ENCODE data around the gene FKBP8. TPM values are rescaled to one million over a fixed set of nuclear protein-coding genes. Genes with fewer than 3 reads are reported as not detected.

Gene FKBP8
- total RNA-seq, 1 donor from 2014 or later = 297 TPM

GRCh38 chr19:18503971-18504885 is 39.1 kb downstream of the FKBP8 start:
- no peak for DNase-seq (ENCODE audit: extremely low read depth, low read depth, low spot score)

DNA sequence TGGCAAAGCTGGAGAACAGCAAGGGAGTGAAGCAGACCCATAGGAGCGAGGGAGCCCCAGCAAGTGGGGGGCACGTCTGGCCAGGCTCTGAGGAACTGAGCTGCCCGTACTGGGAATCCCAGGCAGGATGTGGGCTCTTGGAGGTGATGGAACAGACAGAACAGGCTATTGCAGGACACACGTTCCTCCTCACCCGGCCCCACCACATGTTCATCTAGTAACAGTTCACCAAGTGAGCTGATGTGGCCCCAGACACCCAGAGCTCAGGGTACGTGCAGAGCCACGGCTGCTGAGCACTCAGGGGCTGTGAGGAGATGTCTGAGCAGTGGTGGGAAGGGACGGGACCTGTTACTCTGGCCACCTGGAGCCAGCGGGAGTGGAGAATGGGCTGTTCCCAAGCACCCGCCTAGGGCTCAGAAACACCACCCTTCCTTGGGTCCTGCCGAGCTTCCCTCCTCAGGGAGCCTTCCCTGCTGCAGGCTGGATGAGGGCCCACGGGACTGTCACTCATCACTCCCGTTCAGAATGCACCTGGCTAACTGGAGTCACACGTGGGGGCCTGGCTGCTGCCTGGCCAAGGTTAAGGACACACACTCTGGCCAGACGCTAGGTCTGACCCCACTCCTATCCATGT is 39.9 kb downstream of the FKBP8 start:
- DNase-seq (ENCODE audit: extremely low read depth, low read depth, low spot score) = no peak

DNA sequence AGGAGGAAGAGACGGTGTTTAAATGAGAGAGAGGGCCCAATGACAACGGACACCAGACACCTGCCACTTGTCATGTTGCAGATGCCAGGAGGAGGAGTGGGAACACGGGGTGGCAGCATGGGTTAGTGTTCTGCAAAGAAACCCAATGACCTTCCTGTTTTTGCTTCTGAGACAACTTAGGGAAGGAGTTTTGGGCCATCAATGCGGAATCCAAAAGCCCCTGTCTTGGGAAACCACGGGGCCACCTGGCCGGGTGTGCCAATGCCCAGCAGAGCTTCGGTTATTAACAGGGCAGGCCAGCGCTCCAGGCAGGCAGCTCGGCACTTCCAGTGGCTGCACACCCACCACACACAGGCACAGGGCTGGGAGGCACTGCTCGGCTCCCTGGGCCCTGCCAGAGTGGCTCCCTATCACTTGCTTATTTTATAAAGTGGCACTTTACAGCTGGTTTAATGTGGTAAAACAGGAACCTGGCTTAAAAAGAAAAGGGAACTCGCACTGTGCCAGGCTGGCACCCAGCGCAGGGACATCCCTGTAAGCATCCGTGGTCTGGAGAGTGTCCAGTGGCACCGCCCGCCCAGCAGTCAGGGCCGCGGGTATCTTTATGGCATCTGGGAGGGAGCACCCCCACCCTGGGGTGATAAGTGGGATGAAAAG is 40.6 kb downstream of the FKBP8 start:
- DNase-seq (ENCODE audit: extremely low read depth, low read depth, low spot score) = no peak

- DNase-seq (ENCODE audit: extremely low read depth, low read depth, low spot score) = no peak
These were observed 41.1 kb downstream of the FKBP8 start for GRCh38 chr19:18502246-18502637.

DNA sequence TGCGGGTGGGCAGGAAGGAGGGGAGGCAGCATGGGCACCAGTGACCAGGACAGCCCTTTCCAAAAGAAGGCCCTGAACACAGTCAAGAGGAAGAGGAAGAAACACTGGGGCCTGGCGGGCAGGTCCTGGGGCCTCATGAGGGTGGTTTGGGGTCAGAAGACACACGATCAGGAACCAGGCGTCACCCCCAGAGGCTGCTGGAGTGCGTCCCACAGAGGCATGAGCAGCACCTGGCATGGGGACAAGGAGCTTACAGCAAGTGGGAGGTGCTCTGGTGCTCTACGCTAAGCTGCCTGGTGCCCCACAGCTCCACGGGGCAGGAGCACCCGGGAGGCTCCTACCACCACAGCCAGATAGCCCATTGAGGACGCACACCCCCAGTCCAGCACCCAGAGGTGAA is 41.5 kb downstream of the FKBP8 start:
- no peak for DNase-seq (ENCODE audit: extremely low read depth, low read depth, low spot score)

DNA sequence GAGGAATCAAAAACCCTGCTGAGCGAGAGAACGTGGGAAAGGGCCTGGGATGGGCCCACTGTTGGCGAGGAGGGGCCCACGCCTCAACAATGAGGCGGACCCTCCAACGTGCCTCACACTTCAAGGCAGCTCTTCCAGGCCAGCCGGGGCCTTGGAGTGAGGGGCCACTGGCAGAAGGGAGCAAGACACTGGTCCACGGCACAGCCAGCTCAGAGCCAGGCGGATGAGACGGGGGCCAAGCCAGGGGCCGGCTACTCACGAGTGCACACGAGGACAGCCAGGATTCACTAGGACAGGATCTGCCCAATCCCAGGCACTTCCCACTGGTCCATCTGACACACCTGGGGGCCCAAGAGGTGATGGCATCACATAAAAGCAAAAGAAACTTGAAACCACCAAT is 42.0 kb downstream of the FKBP8 start:
- no peak for DNase-seq (ENCODE audit: extremely low read depth, low read depth, low spot score)

GRCh38 chr19:18500799-18501198 is 42.6 kb downstream of the FKBP8 start:
- no peak for DNase-seq (ENCODE audit: extremely low read depth, low read depth, low spot score)

- DNase-seq (ENCODE audit: extremely low read depth, low read depth, low spot score) = no peak
These were observed 43.0 kb downstream of the FKBP8 start for GRCh38 chr19:18500376-18500775.

DNA sequence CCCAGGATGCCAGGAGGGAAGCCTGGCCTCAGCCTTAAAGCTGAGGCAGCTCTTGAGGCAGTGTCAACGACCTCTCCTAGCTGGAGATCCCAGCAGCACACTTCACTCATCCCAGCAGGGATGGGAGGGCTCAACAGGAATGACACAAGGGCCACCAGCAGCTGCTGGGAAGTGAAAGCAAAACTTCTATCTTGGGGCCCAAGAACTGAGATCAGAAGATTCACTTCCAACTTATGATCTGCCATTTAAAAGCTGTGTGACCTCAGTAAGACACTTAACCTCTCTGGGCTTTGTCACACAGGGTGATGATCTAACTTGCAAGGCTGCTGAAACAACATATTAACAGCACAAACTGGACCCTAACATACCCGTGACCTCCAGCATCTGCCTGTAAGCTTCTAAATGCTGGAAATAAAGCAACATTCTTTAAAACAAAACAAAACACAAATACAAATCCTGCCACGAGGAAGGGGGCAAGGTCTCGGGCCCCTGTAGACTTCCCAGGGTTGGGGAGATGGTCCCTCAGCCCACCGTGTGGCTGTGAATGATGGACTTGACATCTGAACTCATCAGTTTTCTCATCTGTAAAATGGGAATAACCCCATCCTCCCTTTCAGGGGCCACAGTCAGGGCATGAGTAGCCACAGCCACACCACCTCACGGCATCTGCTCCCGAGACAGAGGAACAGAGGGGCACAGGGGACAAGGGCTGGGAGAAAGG is 44.2 kb downstream of the FKBP8 start:
- DNase-seq (ENCODE audit: extremely low read depth, low read depth, low spot score) = no peak

DNA sequence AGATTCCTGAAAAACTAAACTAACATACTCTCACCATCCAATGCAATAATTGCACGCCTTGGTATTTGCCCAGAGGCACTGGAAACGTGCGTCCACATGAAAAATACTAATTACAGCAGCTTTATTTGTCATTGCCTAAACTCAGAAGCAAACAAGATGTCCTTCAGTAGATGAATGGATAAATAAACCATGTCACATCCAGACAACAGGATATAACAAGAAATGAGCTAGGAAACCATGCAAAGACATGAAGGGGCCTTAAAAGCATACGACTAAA is 46.5 kb downstream of the FKBP8 start:
- no peak for DNase-seq (ENCODE audit: extremely low read depth, low read depth, low spot score)

GRCh38 chr19:18496167-18496979 is 47.0 kb downstream of the FKBP8 start:
- DNase-seq (ENCODE audit: extremely low read depth, low read depth, low spot score) = no peak

DNA sequence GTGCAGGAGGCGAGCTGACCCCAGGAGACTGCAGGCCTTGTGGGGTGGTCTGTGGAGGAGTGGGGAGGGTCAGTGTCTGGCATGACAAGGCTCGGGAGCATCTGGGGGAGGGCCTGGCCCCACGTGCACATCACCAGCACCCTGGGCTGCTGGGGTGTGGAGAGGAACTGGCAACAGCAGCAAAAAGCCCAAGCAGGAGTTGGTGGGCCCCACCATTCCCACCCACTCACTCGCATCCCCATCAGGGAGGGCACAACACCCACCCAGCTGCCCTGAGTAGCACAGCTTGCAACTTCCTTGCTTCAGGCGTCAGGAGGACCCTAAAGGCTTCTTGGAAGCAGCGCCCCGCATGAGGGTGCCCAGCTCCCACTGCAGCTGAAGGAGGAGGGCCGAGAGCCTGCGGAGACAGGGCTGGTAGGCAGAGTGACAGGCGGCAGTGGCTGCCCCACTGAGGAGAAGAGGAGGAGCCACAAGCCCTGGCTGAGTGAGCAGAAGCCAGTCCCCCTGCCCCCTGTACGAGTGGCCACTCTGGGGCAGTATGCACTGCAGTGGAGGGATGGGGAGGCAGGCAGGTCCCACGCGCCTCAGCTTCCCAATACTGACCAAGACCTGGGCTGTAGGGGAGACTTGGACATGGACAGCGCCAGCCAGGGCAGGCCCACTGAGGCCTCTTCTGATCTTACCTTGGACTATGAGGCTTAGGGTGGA is 48.0 kb downstream of the FKBP8 start:
- DNase-seq (ENCODE audit: extremely low read depth, low read depth, low spot score) = no peak

DNA sequence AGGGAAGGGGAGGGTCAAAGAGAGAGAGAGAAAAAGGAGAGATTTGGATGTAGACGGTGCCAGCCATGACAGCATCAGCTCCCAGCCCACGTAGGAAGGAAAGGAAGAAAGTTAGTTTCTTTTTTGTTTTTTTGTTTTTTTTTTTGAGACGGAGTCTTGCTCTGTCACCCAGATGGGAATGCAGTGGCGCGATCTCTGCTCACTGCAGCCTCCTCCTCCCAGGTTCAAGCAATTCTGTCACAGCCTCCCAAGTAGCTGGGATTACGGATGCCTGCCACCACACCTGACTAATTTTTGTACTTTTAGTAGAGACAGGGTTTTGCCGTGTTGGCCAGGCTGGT is 49.1 kb downstream of the FKBP8 start:
- DNase-seq (ENCODE audit: extremely low read depth, low read depth, low spot score) = no peak

GRCh38 chr19:18493440-18494266 is 49.7 kb downstream of the FKBP8 start:
- DNase-seq (ENCODE audit: extremely low read depth, low read depth, low spot score) = no peak

GRCh38 chr19:18491995-18492953 is 51.1 kb downstream of the FKBP8 start:
- no peak for DNase-seq (ENCODE audit: extremely low read depth, low read depth, low spot score)

DNA sequence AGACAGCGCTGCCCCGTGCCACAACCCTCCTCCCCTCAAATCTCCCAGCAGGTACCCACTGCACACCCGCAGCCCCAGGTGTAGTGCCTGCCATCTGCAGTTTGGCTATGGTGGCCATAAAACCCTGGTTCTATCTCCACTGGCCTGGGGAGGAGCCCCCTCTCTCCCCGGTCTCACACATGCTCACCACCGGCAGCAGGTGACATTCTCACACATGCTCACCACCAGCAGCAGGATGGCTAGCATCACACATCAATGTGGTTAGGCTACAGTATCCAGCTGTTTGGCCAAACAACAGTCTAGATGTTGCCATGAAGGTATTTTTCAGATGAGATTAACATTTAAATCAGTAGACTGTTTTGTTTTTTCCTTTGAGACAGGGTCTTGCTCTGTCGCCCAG is 52.6 kb downstream of the FKBP8 start:
- no peak for DNase-seq (ENCODE audit: extremely low read depth, low read depth, low spot score)

DNA sequence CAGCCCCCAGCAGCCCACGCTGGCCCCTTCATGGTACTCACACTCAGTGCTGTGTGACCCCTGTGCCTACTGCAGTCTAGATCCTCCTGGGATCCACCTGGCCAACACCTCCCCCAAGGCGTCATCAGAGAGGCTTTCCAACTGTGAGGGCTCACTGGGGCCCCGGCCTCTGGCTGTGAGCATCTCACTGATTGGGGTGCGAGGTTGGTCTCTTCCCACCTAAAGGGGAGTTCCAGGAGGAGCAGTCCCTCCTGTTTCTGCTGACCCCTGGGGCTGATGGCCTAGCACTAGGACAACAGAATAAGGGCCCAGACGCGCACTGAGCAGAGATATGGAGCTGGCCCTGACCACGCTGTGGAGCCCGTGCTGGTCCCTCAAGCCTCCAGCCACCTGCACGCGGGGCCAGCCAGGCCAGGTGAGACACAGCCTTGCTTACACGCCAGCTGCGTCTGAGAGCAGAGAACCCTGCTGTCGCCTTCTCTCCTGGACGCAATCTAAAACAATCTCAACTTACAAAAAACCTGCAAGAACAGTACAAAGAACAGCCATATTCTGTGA is 53.7 kb downstream of the FKBP8 start:
- no peak for DNase-seq (ENCODE audit: extremely low read depth, low read depth, low spot score)
